K562 (cell line): ENCODE data around the gene KDELR3. TPM values are rescaled to one million over a fixed set of nuclear protein-coding genes. Genes with fewer than 3 reads are reported as not detected.

Experiments
- BHLHE40 ChIP-seq: IDR thresholded peaks from 2 replicates; pipeline ENCODE4 v1.6.1; 2011; ENCODE audit warnings: low read length, improper control_type of control experiment
- ELF4 ChIP-seq: fragments of 450-650 bp; formaldehyde crosslinking; IDR thresholded peaks from 2 replicates; pipeline ENCODE4 v1.4.0; 2022; ENCODE audit warnings: missing genetic modification characterization
- FUS ChIP-seq: fragments of 200-400 bp; formaldehyde crosslinking; optimal IDR thresholded peaks from 2 replicates; pipeline ENCODE3; 2017; ENCODE audit warnings: low read depth, low read length
- HSF4 ChIP-seq: fragments of 250-450 bp; sonication (Bioruptor Pico); IDR thresholded peaks from 2 replicates; pipeline ENCODE4 v2.1.2; 2022; ENCODE audit warnings: mild to moderate bottlenecking, moderate library complexity, borderline replicate concordance
- ID3 ChIP-seq, 2 experiments: fragments of 250-450 bp in 1 of 2; fragments of 450-650 bp in 1 of 2; sonication (Bioruptor Pico) in 1 of 2; IDR thresholded peaks; 2 replicates each; pipeline versions ENCODE4 v1.6.1 to v1.8.0; 2016 to 2021; ENCODE audit warnings: mild to moderate bottlenecking in 2 of 2, moderate library complexity in 2 of 2, missing compliant biosample characterization in 1 of 2, missing genetic modification characterization in 1 of 2
- NONO ChIP-seq, 2 experiments: fragments of 200-400 bp in 1 of 2; fragments of 450-650 bp in 1 of 2; formaldehyde crosslinking in 1 of 2; IDR thresholded peaks; 2 replicates each; pipeline ENCODE4 v1.6.1; 2017; ENCODE audit warnings: low read depth in 2 of 2, mild to moderate bottlenecking in 2 of 2, moderate library complexity in 2 of 2, low read length in 1 of 2
- SP1 ChIP-seq: sonication (generic); formaldehyde crosslinking; IDR thresholded peaks from 2 replicates; pipeline ENCODE4 v1.8.1; 2022; ENCODE audit warnings: mild to moderate bottlenecking, missing genetic modification reagents
- TFAP4 ChIP-seq: sonication (generic); formaldehyde crosslinking; IDR thresholded peaks from 2 replicates; pipeline ENCODE4 v1.8.0; 2022; ENCODE audit warnings: missing genetic modification reagents, mild to moderate bottlenecking, moderate library complexity, borderline replicate concordance
- VEZF1 ChIP-seq: fragments of 200-800 bp; sonication (Bioruptor generic); IDR thresholded peaks from 2 replicates; pipeline ENCODE4 v1.6.1; 2017; ENCODE audit warnings: missing genetic modification characterization, missing compliant biosample characterization
- ZBTB40 ChIP-seq, 2 experiments: fragments of 450-650 bp in 1 of 2; sonication (generic) in 1 of 2; formaldehyde crosslinking in 1 of 2; IDR thresholded peaks; 2 replicates each; pipeline versions ENCODE4 v1.7.1 to v1.9.0; 2016 to 2022; ENCODE audit warnings: inconsistent platforms in 1 of 2, mild to moderate bottlenecking in 1 of 2, missing genetic modification reagents in 1 of 2
- ZC3H11A ChIP-seq: IDR thresholded peaks from 2 replicates; pipeline ENCODE4 v1.6.1; 2012; ENCODE audit warnings: low read depth, low read length, improper control_type of control experiment
- ZC3H8 ChIP-seq: fragments of 450-650 bp; IDR thresholded peaks from 2 replicates; pipeline ENCODE4 v1.6.1; 2017
- ZNF311 ChIP-seq: fragments of 250-450 bp; sonication (Bioruptor Pico); IDR thresholded peaks from 2 replicates; pipeline ENCODE4 v1.4.0; 2020; ENCODE audit warnings: mild to moderate bottlenecking, moderate library complexity
- ZNF589 ChIP-seq: fragments of 200-800 bp; sonication (Bioruptor generic); IDR thresholded peaks from 2 replicates; pipeline ENCODE4 v1.6.1; 2016; ENCODE audit warnings: low read depth, missing genetic modification characterization, missing compliant biosample characterization
- polyA plus RNA-seq, 8 experiments: library from polyadenylated mRNA; depleted of rRNA in 4 of 8; stranded (reverse) in 5 of 8; unstranded in 3 of 8; fragments of >200 nt; fragmentation: Nextera tagmentation in 2 of 8; fragmentation: Illumina TruSeq in 1 of 8; extraction: Ambion mirVana in 2 of 8; extraction: Trizol in 1 of 8; gene quantifications; 2 replicates each; pipeline versions ENCODE4 v1.2.1 to v1.2.3, GENCODE V29; 2011 to 2014; ENCODE audit warnings: inconsistent platforms in 1 of 8, missing spikeins in 1 of 8
- total RNA-seq, 7 experiments: library from RNA; depleted of rRNA in 6 of 7; stranded (reverse); fragments of >200 nt in 6 of 7; fragmentation: Illumina TruSeq in 2 of 7; extraction: Trizol in 2 of 7; gene quantifications; 2 replicates each; pipeline versions ENCODE4 v1.2.1 to v1.2.3, GENCODE V29; 2011 to 2021; ENCODE audit warnings: low replicate concordance in 1 of 7

The KDELR3 gene
- total and polyA plus RNA-seq, 9 of the 15 experiments (the other 6 are each of a cell fraction or from before 2014, with no cell fraction given) = 7.1 to 44.8 (median 9.6) TPM

- TF ChIP-seq BHLHE40 = peak; percentile 77
- TF ChIP-seq ZNF589 = no peak
- TF ChIP-seq NONO (IDR thresholded peaks at IDR 0.05; ENCODE audit: low read depth in 2 of 2, low read length in 1 of 2) = peak in 1 of 2 experiments; percentile 95; a peak in 1 of 4 replicates
- TF ChIP-seq ID3 (CRISPR knock-in tag; IDR thresholded peaks at IDR 0.05) = no peak
- TF ChIP-seq ID3 (tag; IDR thresholded peaks at IDR 0.05) = 0 out of 2 replicates have a peak, but pooled peaks have one; percentile 30
- peak; percentile 24; the same call in 1 of the 2 replicates for TF ChIP-seq VEZF1
- peak; percentile 33; the same call in 1 of the 2 replicates for TF ChIP-seq ZBTB40 (IDR thresholded peaks at IDR 0.05)
- TF ChIP-seq ZBTB40 (CRISPR knock-in tag; IDR thresholded peaks at IDR 0.05) = no peak
- TF ChIP-seq FUS = no peak
- TF ChIP-seq HSF4 (CRISPR knock-in tag) = no peak
- no peak for TF ChIP-seq ELF4
- peak; percentile 71; the same call in 1 of the 2 replicates for TF ChIP-seq TFAP4
- TF ChIP-seq ZC3H11A = no peak
- no peak for TF ChIP-seq ZC3H8
- no peak for TF ChIP-seq ZNF311 (CRISPR knock-in tag)
- TF ChIP-seq SP1 (CRISPR knock-in tag) = 0 out of 2 replicates have a peak, but pooled peaks have one; percentile 35
Observed at GRCh38 chr22:38462960-38463784, 4.7 kb upstream of the KDELR3 start (continued).
